Left forelimb (tissue), 1 donor: ENCODE measurements around the gene FGGY.
"Not testable (repeated sequence)": the region's sequence is repeated elsewhere in the genome, so short reads cannot be mapped to it uniquely, and the experiment has no call there.

Experiments used
- DNase-seq: peaks from one replicate; pipeline ENCODE4 v3.0.0-alpha.2; 2018; ENCODE audit warnings: low spot score

Gene FGGY

DNA sequence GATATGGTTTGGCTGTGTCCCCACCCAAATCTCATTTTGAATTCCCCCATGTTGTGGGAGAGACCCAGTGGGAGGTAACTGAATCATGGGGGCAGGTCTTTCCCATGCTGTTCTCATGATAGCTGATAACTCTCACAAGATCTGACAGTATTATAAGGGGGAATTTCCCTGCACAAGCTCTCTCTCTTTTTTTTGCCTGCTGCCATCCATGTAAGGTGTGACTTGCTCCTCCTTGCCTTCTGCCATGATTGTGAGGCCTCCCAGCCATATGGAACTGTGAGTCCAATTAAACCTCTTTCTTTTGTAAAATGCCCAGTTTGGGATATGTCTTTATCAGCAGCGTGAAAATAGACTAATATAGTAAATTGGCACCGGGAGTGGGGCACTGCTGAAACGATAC lies 439.0 kb downstream of the FGGY start:
- not testable (repeated sequence) for DNase-seq

DNA sequence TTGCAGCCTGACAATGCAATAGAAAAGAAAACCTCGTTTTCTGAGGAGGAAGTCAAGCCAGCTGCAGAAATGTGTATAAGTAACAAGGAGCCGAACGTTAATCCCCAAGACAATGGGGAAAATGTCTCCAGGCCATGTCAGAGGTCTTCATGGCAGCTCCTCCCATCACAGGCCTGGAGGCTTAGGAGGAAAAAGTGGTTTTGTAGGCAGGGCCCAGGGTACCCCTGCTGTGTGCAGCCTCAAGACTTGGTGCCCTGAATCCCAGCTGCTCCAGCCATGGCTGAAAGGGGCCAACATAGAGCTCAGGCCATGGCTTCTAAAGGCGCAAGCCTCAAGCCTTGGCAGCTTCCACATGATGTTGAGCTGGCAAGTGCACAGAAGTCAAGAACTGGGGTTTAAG lies 439.9 kb downstream of the FGGY start:
- DNase-seq: no peak

DNA sequence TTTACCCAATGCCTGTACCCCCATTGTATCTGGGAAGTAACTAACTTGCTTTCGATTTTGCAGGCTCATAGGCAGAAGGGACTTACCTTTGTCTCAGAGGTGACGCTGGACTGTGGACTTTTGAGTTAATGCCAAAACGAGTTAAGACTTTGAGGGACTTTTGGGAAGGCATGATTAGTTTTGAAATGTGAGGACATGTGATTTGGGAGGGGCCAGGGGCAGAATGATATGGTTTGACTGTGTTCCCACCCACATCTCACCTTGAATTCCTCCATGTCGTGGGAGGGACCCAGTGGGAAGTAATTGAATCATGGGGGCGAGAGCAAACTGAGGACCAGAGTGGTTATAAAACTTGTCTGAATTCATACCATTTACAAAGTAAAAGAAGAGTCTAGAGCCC lies 440.7 kb downstream of the FGGY start:
- no peak for DNase-seq

DNA sequence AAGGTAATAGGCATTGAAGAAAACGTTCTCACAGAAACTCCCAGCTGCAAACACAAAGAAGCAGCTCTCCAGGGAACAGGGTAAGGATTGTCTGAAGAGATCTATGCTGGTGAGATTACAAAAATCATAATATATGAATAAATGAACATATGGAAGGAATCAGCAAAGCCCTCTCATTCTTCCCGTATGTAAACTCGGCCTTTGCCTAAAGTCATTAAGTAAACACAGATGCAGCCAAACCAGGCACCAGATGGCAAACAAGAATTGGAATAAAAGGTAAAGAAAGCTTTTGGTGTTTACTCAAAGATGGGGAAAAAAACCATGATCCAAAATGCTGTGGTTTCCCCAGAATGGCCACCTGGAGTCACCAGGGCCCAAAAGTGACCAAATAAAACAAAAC lies 441.3 kb downstream of the FGGY start:
- DNase-seq: no peak

DNA sequence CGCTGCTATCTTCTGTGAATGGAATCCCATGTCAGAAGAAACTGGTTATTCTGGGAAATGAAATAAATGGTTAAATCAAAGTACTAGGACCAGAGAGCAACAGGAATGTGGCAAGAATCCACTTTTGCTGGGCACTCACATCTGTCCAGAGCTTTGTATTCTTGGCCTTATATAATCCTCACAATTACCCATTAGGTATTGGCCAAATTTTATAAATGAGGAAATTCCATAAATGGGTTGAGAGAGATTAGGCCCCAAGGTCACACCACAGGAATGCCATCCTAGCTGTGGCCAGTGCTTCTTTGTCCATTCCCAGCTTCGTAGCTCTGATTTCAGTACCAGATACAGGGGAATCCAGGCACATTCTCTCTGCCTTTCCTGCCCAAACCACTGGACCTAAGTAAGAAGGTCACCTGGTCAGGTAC lies 441.7 kb downstream of the FGGY start:
- no peak for DNase-seq

DNA sequence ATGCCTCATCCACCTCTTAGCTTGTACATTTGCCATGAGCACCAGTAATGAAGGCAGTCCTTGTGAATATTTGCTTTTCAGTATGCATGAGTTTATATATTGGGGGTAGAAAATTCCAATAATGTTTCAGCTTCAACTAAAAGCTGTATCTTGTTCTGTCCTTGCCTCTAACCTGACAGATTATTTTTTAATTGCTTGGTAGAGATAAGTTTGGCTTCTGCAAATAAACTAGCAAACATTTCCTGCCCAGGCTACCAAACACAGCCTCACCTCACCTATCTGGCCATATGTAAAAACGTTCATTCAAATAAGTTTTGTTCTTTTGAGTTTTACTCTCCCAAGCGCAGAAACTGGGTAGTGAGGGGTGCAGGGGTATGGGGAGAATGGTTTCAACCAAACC lies 442.2 kb downstream of the FGGY start:
- no peak for DNase-seq

DNA sequence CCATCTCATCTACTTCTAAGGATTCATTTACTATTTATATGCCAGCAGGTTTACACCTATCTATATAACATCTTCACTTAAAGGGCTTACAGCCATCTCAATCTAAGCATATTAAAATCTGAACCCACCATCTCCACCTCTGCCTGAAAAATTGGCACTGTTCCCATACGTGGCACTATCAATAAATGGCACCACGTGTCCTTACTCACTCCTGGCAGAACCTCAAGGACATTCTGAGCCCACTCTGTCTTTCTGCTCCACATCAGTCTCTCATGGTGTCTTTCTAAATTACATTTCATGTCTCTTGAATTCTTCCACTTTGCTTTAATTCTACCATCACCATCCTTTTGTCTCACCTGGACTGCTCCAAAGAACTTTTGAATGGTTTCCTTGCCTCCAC lies 445.6 kb downstream of the FGGY start:
- DNase-seq: no peak

DNA sequence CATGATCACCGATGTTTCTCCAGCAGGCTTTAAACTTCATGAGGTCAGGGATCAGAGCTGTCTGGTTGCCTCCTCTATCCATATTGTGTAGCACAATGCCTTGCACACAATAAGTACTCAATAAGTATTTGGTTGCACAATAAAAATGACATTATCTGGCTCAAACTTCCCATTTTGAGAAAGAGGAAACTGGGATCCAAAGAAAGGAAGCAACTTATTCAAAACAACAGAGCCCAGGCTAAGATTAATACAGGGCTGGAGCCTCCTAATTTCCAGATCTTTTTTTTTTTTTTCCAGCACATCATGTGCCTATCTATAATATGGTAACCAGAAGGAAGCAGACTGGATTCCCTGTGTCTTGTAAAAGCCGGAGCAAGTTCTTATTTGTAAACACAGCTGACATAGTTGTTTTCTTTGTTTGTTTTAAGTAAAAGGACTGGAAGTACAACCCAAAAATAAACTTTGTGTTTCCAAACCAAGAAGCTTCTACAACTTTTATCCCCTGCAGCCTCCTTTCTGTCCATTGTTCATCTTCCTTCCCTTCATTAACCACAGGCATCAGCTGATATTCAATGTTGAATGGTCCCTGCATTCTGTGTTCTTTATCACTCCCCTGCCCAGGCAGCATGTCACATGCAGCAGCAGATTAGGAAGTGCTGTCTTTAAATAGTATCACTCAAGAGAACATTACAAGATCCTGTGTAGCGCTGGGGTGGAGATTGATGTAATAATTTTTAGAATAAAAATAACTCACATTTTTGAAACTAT lies 446.6 kb downstream of the FGGY start:
- DNase-seq: no peak

DNA sequence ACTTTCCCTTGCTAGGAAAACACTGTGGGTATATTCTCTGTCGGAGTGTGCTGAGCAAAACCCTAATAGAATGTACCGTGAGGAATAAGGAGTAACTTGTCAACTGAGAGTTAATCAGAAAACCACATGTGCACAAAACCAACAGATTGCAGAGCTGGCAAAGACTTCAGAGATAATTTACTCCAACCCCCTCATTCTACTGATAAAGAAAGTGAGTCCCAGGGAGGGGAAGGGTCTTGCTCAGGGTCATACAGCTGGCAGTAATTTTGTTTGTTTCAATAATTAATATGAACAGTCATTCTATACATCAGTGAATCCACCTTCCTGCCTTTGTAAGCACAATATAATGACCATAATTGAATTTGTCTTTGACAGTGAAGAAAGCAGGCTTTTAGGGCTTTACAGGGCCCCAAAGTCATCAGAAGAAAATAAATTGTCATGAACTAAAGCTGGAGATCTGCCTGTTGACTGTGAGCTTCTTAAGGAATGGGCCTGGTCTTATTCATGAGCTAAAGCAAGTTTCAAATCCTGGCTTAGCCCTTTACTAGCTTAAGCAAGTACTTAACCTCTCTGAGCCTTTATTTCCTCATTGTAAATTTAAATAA lies 450.6 kb downstream of the FGGY start:
- DNase-seq: no peak

DNA sequence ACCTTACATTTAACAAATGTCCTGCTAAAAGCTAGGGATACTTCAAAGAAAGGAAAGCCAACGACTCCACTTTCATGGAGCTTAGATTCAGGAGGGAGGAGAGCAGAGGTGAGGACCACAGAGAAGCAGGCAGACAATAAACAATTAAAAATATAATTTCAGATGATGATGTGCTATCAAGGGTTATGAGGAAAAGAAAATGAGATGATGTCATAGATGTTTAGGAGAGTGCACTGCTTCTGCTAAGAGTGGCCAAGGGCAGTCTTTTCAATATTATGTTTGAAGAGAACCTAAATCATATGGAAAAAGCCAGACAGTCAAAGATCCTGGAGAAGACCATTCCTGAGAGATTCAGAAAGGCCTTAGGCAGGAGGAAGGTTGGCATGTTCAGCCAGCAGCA lies 451.2 kb downstream of the FGGY start:
- DNase-seq: no peak

DNA sequence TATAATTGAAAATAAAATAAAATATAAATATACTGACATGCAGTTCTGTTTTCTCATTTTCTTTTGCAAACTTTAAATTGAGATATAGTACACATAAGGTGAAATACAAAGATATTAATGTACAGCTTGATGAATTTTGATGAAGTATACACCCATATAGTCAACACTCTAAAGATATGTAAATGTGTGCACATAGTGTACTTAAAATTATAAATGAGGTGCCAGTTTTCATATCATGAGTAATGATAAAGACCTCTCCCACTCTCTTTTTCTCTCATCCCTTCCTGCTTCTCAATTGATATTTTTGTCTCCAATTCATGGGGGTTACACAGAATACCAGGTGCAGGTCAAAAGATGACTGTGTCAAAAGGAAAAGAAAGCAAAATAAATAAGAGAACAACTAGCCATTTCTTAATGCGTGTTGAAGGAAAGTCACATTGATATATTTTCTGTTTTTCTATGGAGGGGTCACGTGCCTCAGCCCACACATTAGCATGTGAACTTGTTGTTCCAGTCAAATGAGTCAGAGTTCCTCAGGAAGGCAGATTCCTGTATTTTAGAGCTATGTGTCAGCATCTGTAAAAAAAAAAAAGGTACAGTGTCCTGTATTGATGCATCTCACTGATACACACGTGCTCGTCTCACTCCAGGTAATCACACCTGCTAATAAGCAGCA lies 453.6 kb downstream of the FGGY start:
- no peak for DNase-seq

DNA sequence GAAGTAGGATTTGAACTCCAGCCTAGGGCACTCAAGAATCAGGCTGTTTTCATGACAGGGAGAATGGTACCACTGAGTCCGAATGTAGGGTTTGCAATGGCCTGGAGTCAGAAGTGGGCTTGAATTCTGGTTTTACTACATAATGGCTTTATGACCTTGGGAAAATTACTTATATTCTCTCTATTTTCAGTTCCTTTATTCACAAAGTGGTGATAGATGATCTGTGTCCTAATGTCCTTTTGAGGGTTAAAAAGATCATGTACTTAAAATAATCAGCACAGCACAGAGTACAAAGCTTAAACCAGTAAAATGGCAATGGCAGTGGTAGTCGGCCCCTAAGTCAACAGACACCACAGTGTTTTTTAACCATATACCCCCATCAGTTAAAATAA lies 454.1 kb downstream of the FGGY start:
- DNase-seq: no peak

DNA sequence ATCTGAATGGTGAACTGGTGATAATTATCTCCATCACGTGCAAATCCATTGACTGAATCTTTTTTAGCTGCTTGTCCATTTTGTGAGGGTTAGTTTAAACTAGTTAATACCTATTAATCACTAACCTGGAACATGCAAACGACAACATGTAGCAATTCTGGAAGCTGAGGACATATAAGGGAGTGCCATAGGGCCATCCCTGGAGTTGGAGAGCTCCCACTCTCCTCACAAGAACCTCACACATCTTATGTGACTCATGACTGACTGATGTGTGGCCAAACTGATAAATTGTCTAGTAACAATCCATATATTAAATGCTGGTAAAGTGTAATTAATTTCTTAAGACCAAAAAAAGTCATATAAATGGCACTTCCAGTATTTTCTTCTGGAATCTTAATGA lies 454.9 kb downstream of the FGGY start:
- DNase-seq: no peak

DNA sequence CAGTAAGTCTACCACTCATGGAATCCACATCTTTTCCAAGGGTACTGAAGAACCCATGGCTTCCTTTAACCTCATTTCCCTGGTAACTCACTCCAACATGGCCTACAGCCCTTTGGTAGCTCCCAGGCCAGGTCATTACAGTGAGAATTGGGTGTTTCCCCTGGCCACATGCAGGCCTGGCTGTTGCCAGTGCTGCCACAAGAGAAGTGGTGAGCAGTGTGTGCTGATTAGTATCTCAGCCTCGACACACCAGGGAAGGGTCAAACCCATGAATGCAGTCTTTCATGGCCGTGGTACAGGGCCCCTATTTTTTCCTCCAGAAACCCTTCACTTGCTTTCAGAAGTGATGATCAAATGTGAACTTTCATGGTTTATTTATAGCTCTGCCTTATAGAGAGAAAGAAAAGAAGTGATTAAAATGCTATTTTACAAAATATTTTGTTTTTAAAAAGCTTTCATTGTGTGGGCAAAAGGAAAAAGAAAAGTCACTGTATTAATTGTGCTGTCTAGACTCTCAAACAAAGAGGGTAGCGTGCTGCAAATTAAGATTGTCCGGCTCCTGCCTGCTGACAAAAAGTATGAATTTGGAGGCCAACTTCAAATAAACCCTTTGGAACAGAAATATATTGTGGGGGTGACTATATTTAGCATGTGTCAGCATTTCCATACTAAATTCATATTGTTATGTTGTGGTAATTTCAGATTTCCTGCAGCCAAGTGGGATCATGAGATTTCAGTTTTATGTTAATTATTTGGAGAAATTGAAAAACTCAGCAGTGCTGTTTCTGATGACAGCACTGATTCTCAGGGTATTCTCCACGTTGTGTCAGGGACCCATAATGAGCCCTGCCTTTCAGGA lies 455.9 kb downstream of the FGGY start:
- DNase-seq: no peak

DNA sequence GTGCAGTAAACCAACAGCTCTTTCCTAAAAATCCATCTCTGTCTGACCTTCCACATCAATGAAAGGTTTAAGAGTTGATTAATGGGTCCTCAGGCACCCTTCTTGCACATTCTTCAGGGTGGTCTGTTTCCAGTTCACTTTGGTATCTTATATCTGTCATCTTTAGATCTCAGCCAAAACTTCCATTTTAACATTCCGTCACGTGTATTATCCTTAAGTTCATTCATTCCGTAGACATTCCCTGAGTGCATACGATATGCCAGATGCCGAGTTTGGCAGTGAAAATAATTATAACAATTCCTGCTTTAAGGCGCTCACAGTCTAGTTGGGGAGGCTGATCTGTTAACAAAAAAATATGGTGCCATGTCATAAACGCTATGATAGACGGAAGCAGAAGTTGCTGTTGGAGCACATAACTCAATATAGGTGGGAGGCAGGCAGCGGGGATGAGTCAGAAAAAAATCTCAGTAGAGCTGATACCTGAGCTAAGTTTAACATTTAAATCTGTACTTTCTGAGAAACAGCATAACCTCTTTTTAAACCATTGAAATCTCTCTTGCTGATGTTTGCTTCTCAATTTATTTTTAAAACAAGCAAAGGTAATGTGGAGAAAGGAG lies 458.3 kb downstream of the FGGY start:
- DNase-seq: no peak

DNA sequence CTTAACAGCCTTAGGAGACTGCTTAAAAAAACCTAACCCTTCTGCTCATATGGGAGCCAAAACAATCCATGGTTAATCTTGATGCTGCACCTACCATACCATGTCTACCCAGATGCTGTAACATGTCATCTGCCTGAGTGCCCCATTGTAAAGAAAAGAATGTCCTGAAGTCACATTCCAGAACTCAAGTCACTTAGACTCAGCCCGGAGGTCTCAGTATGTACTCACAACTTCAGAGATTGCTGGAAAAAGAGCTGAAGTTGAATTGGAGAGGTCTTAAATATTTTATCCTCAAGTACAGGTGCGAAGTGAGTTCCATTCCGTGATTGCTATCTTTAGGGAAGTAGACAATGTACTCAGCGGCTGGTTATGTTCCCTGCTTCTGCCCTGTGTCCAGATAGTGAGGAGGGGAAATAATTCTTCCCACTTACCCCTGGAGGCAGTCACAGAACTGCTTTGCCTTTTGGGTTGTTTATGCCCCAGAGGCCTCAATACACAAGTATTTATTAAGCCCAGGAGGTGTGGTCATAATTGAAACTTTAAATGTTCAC lies 460.4 kb downstream of the FGGY start:
- DNase-seq: no peak

DNA sequence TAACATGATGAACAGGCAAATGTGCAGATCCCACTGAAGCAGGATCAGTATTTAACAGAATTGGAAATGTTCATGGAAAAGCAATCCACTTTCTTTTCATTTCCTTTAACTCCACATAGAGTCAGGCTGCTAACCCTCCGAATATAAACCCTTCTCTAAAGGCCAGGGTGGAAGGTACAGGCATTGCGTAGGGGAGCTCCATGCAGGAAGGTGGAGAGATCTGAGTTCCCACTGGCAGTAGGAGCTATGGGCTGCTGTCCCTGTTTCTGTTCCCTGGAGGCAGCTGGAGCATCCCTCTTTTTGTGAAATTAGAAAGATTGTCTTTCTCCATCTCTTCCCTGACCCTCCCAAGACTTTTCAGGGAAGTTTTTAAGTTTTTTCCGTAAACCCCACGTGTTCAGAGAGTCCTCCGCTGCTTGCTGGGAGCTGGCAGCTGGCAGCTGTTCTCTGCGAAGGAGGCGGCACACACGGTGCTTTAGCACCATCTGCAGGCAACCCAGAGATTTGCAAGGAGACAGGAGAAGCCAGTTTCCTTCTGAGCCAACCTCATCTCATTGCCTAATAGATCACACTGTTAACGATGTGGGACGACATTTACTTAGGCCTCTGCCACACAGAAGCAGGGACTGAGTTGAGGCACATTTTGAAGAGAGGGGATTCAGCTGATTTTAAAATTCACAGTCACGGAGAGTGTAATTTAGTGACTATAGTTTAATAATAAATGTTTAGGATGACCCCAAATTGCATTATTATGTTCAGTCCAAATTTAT lies 462.4 kb downstream of the FGGY start:
- DNase-seq: peak; percentile 88

DNA sequence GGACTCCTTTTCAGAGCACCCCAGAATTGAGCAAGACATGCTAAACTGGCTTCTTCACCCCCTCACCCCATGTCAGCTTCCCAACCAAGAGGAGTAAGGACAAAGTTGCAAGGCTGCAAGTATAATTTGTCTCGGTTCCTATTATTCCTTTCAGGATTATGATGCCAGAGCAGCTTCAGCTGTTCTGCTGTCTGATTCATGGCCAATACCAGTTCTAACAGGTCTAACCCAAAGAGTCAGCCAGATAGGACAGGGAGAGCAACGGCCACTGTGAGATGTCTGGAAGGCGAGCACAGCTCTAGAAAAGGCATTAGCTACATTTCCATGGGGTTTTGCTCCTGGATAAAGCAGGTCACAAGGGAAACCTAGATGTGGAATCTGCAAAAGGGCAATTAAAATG lies 464.5 kb downstream of the FGGY start:
- DNase-seq: no peak

DNA sequence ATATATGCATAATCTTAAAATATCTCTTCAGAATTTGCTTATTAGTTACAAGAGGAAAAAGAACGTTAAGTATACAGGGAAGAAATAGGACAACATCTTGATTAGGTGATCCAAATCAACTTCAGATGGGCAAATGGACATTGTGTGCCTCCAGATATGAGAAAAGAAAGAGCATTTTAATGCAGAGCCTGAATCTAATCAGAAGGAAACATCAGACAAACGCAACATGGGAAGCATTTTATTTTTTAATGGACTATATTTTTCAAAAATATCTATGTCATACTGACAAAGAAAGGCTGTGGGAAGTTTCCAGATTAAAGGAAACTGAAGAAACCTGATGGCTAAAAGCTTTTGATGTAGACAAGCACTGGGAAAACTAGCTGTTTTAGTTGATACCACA lies 466.5 kb downstream of the FGGY start:
- no peak for DNase-seq

DNA sequence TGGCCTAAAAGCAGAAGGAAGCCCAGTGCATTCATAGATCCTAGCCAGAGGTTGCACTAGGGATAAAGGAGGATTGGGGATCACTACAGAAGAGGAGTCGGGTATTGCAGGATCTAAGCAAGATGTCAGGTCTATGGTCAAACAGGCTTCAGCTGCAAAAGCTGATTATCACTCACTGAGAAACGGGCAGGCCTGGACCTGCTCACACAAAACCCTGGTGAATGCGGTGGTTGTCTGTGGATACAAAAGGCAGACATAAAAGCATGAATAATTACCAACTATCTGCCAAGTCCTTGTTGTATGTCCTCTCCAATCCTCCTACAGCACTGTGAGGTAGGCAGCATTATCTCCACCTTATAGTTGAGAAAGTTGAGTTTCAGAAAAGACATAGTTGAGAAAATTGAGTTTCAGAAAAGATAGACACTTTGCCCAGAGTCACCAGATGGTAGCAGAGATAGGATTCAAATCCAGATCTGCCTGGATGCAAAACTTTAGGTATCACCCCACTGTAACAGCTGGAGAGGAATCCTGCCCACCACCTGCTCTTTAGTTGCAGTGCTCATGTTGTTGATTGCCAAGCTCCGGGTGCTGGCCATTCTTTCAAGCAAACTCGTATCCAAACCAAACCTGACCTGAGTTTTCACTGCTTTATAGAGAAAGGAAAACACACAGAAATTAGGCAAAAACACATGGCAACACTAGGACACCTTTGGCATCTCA lies 468.3 kb downstream of the FGGY start:
- DNase-seq: no peak
